CD14-positive monocyte (primary cell): ENCODE data around the gene C12orf43. TPM values are rescaled to one million over a fixed set of nuclear protein-coding genes. Genes with fewer than 3 reads are reported as not detected.

Experiments used
- DNase-seq, 3 donors: peaks; one replicate each; pipeline ENCODE4 v3.0.0-alpha.2; 2011 to 2022
- H2AFZ ChIP-seq: 2 replicates; pipeline ENCODE4 v1.6.0; 2012; ENCODE audit warnings: mild to moderate bottlenecking, low read depth, low read length, inconsistent platforms; ENCODE audit not compliant: insufficient read depth, poor library complexity, severe bottlenecking
- H3K27ac ChIP-seq, 2 donors: 1 replicate in 1 of 2; 2 replicates in 1 of 2; pipeline ENCODE4 v1.5.1; 2012 to 2013; ENCODE audit warnings: low read length in 2 of 2, control low read depth in 1 of 2, inconsistent platforms in 1 of 2, low read depth in 1 of 2, mild to moderate bottlenecking in 1 of 2
- H3K27me3 ChIP-seq, 2 donors: one replicate each; pipeline versions ENCODE4 v1.6.0 to v1.6.1; 2011 to 2013; ENCODE audit warnings: low read length in 2 of 2; ENCODE audit not compliant: control insufficient read depth in 2 of 2, insufficient read depth in 2 of 2
- H3K36me3 ChIP-seq, 2 donors: replicated peaks in 1 of 2; 1 replicate in 1 of 2; 2 replicates in 1 of 2; pipeline versions ENCODE4 v1.5.1 to v1.6.1; 2012 to 2013; ENCODE audit warnings: low read length in 2 of 2, control low read depth in 1 of 2, inconsistent platforms in 1 of 2, mild to moderate bottlenecking in 1 of 2; ENCODE audit not compliant: insufficient read depth in 2 of 2, control insufficient read depth in 1 of 2
- H3K4me1 ChIP-seq, 2 donors: 1 replicate in 1 of 2; 2 replicates in 1 of 2; pipeline versions ENCODE4 v1.5.1 to v1.6.1; 2012 to 2013; ENCODE audit warnings: low read length in 2 of 2, control low read depth in 1 of 2, inconsistent platforms in 1 of 2, mild to moderate bottlenecking in 1 of 2, moderate library complexity in 1 of 2; ENCODE audit not compliant: insufficient read depth in 2 of 2, control insufficient read depth in 1 of 2
- H3K4me2 ChIP-seq: replicated peaks from 2 replicates; pipeline ENCODE3; 2012; ENCODE audit warnings: low read length, moderate library complexity, mild to moderate bottlenecking; ENCODE audit not compliant: poor library complexity, severe bottlenecking; ENCODE audit errors: extremely low read depth
- H3K4me3 ChIP-seq, 3 experiments: fragments of 200-600 bp in 1 of 3; sonication (generic) in 1 of 3; replicated peaks in 1 of 3; 1 replicate in 2 of 3; 2 replicates in 1 of 3; pipeline ENCODE4 v1.5.1; 2011 to 2013; ENCODE audit warnings: low read length in 3 of 3, mild to moderate bottlenecking in 3 of 3, control low read depth in 2 of 3, low read depth in 2 of 3, inconsistent platforms in 1 of 3, moderate library complexity in 1 of 3
- H3K79me2 ChIP-seq: 2 replicates; pipeline ENCODE4 v1.6.0; 2012; ENCODE audit warnings: mild to moderate bottlenecking, control low read depth, inconsistent platforms, low read length, moderate library complexity; ENCODE audit not compliant: insufficient read depth
- H3K9ac ChIP-seq: 2 replicates; pipeline ENCODE4 v1.6.0; 2017; ENCODE audit warnings: low read length, mild to moderate bottlenecking; ENCODE audit not compliant: insufficient read depth, poor library complexity, severe bottlenecking
- H3K9me3 ChIP-seq, 2 donors: replicated peaks in 1 of 2; 1 replicate in 1 of 2; 2 replicates in 1 of 2; pipeline versions ENCODE4 v1.5.1 to v1.6.1; 2012 to 2013; ENCODE audit warnings: low read length in 2 of 2, control low read depth in 1 of 2; ENCODE audit not compliant: control insufficient read depth in 1 of 2, insufficient read depth in 1 of 2
- H4K20me1 ChIP-seq: 2 replicates; pipeline ENCODE4 v1.6.0; 2012; ENCODE audit warnings: mild to moderate bottlenecking, low read length, control low read depth, moderate library complexity; ENCODE audit not compliant: insufficient read depth
- H3K27ac Mint-ChIP-seq, 7 donors: one replicate each; pipeline ENCODE4 v1.8.0; 2020; ENCODE audit warnings: mild to moderate bottlenecking in 7 of 7, mixed read lengths in 7 of 7, moderate library complexity in 6 of 7, inconsistent platforms in 2 of 7
- H3K27me3 Mint-ChIP-seq, 3 donors: one replicate each; pipeline ENCODE4 v1.8.0; 2021 to 2022; ENCODE audit warnings: low read depth in 3 of 3, mild to moderate bottlenecking in 3 of 3, mixed read lengths in 3 of 3, moderate library complexity in 3 of 3, inconsistent platforms in 1 of 3
- H3K36me3 Mint-ChIP-seq, 2 donors: one replicate each; pipeline ENCODE4 v1.8.0; 2020; ENCODE audit warnings: mixed read lengths in 2 of 2, inconsistent platforms in 1 of 2, mild to moderate bottlenecking in 1 of 2
- H3K4me1 Mint-ChIP-seq: one replicate; pipeline ENCODE4 v1.8.0; 2020; ENCODE audit warnings: mild to moderate bottlenecking, mixed read lengths
- H3K4me3 Mint-ChIP-seq, 2 donors: one replicate each; pipeline ENCODE4 v1.8.0; 2020; ENCODE audit warnings: mild to moderate bottlenecking in 2 of 2, mixed read lengths in 2 of 2, moderate library complexity in 1 of 2
- H3K9me3 Mint-ChIP-seq, 7 donors: one replicate each; pipeline ENCODE4 v1.8.0; 2020 to 2022; ENCODE audit warnings: mixed read lengths in 7 of 7, mild to moderate bottlenecking in 6 of 7, moderate library complexity in 6 of 7, inconsistent platforms in 2 of 7
- CTCF ChIP-seq: fragments of 200-600 bp; IDR thresholded peaks from one replicate; pipeline ENCODE4 v1.8.0; 2022; ENCODE audit warnings: antibody characterized with exemption, mild to moderate bottlenecking
- WGBS: methylation state at CpG from one replicate; pipeline ENCODE4 v1.1.5; 2013; ENCODE audit warnings: missing lambda C conversion rate; ENCODE audit not compliant: insufficient coverage; 5-methylcytosine and 5-hydroxymethylcytosine counted together
- intact Hi-C, 2 donors: fragments of 100-400 bp; cut with micrococcal nuclease; formaldehyde crosslinking; loops; one replicate each; pipeline versions ENCODE4 v1.15.0 to v1.15.1; 2023
- polyA plus RNA-seq, 3 donors: library from polyadenylated mRNA; depleted of rRNA in 1 of 3; unstranded in 2 of 3; stranded (reverse) in 1 of 3; fragments of 300-500 nt in 2 of 3; fragments of >200 nt in 1 of 3; fragmentation: Illumina TruSeq in 2 of 3; gene quantifications; 1 replicate in 2 of 3; 2 replicates in 1 of 3; pipeline ENCODE4 v1.2.3, GENCODE V29; 2012 to 2021

The C12orf43 gene
- polyA plus RNA-seq, 3 donors = 7.2 to 10.9 (median 9.6) TPM

- H2AFZ ChIP-seq = no peak overlapping the region
- H3K9me3 ChIP-seq = no peaks in the 10 kb centered on the region
- Mint-ChIP-seq H3K36me3 (peaks cover 55 to 71% of the 10 kb centered on the region in 2 donors), H3K27me3 (peaks cover 0 to 2% (median 0%) of the 10 kb centered on the region in 3 donors), H3K9me3 (no peaks in the 10 kb centered on the region), H3K4me3 (no peak overlapping the region), H3K4me1 (no peaks in the 10 kb centered on the region), H3K27ac (peak overlapping the region in 2 of 7 donors; percentile 7 to 38)
- peaks cover 41 to 66% of the 10 kb centered on the region in 2 donors for H3K36me3 ChIP-seq
- no peaks in the 10 kb centered on the region for H4K20me1 ChIP-seq
- WGBS = 88% methylated on average over 6 of the region's 10 CpGs
- TF ChIP-seq CTCF = no peak
- no peaks in the 10 kb centered on the region for H3K79me2 ChIP-seq
- DNase-seq = no peak
- no peak overlapping the region for H3K27ac ChIP-seq
- intact Hi-C loops = loop anchor here (5.0 to 10.0 kb wide), 4 partner anchors 38 to 225 kb away; no protein-coding TSS in a partner anchor
- no peak overlapping the region for H3K4me3 ChIP-seq
- H3K9ac ChIP-seq = no peak overlapping the region
- H3K4me1 ChIP-seq = no peaks in the 10 kb centered on the region
- H3K4me2 ChIP-seq = no peak overlapping the region
- no peaks in the 10 kb centered on the region for H3K27me3 ChIP-seq
Measured at GRCh38 chr12:121009741-121010140, 6.5 kb downstream of the C12orf43 start.

GRCh38 chr12:121008347-121009098, 7.8 kb downstream of the C12orf43 start:
- no peak overlapping the region for H3K27ac ChIP-seq
- Mint-ChIP-seq H3K9me3 (no peaks in the 10 kb centered on the region), H3K4me1 (no peaks in the 10 kb centered on the region), H3K27me3 (peaks cover 0 to 2% (median 2%) of the 10 kb centered on the region in 3 donors), H3K36me3 (peaks cover 68 to 83% of the 10 kb centered on the region in 2 donors), H3K27ac (peak overlapping the region in 1 of 7 donors; percentile 67), H3K4me3 (no peak overlapping the region)
- intact Hi-C loops = loop anchor here (5.0 to 10.0 kb wide), 3 partner anchors 49 to 226 kb away; no protein-coding TSS in a partner anchor
- no peaks in the 10 kb centered on the region for H4K20me1 ChIP-seq
- no peaks in the 10 kb centered on the region for H3K4me1 ChIP-seq
- H3K9me3 ChIP-seq = no peaks in the 10 kb centered on the region
- TF ChIP-seq CTCF = no peak
- no peak overlapping the region for H3K4me2 ChIP-seq
- peaks cover 53 to 78% of the 10 kb centered on the region in 2 donors for H3K36me3 ChIP-seq
- H3K79me2 ChIP-seq = no peaks in the 10 kb centered on the region
- H3K27me3 ChIP-seq = no peaks in the 10 kb centered on the region
- no peak for DNase-seq
- WGBS = 100% methylated on average over 8 of the region's 8 CpGs
- H3K4me3 ChIP-seq = no peak overlapping the region
- H3K9ac ChIP-seq = no peak overlapping the region
- no peak overlapping the region for H2AFZ ChIP-seq
